ENCODE results near the gene PRELID1.

GRCh38 chr5:177310332-177310731, 6.7 kb downstream of the PRELID1 start:
- TF ChIP-seq POLR2A (IDR thresholded peaks at IDR 0.05) (no peak), CTCF (IDR thresholded peaks at IDR 0.05 in 8 of 11, conservative IDR thresholded peaks at IDR 0.05 in 3 of 11) (no peak)
